Right lobe of liver (tissue), 6 donors: ENCODE results near the gene SSBP4. TPM values are rescaled to one million over a fixed set of nuclear protein-coding genes. Genes with fewer than 3 reads are reported as not detected.

Experiments used
- ATAC-seq, 4 donors: fragments of 200-7000 bp; cut with Tn5 transposase; one replicate each; pipeline ENCODE4 v1.9.1; 2020; ENCODE audit warnings: mild to moderate bottlenecking in 4 of 4, moderate library complexity in 4 of 4
- DNase-seq, 3 donors: peaks; one replicate each; pipeline ENCODE4 v3.0.0-alpha.2; 2020
- H3K27ac ChIP-seq, 3 donors: fragments of 200-600 bp; one replicate each; pipeline ENCODE4 v1.8.0; 2022
- H3K27me3 ChIP-seq, 2 donors: fragments of 200-600 bp; one replicate each; pipeline ENCODE4 v1.8.0; 2022
- H3K36me3 ChIP-seq, 4 donors: fragments of 200-600 bp; sonication (generic) in 1 of 4; one replicate each; pipeline versions ENCODE4 v1.5.1 to v1.8.0; 2017 to 2022; ENCODE audit warnings: control low read depth in 1 of 4
- H3K4me1 ChIP-seq, 4 donors: fragments of 200-600 bp; sonication (generic) in 1 of 4; one replicate each; pipeline versions ENCODE4 v1.5.1 to v1.8.0; 2017 to 2022; ENCODE audit warnings: control low read depth in 1 of 4
- H3K4me3 ChIP-seq, 3 donors: fragments of 200-600 bp; one replicate each; pipeline ENCODE4 v1.8.0; 2022
- H3K9me3 ChIP-seq, 4 donors: fragments of 200-600 bp; sonication (generic) in 1 of 4; one replicate each; pipeline versions ENCODE4 v1.5.1 to v1.8.0; 2017 to 2022; ENCODE audit warnings: control low read depth in 1 of 4
- CTCF ChIP-seq, 4 donors: fragments of 200-600 bp in 3 of 4; fragments of 450-650 bp in 1 of 4; IDR thresholded peaks; one replicate each; pipeline versions ENCODE4 v1.5.1 to v1.8.0; 2016 to 2022; ENCODE audit warnings: antibody characterized with exemption in 4 of 4, mild to moderate bottlenecking in 2 of 4
- POLR2A ChIP-seq: fragments of 450-650 bp; IDR thresholded peaks from one replicate; pipeline ENCODE4 v1.6.1; 2017; ENCODE audit warnings: antibody characterized with exemption, mild to moderate bottlenecking
- WGBS: methylation state at CpG from one replicate; pipeline ENCODE4 v1.1.6; 2018; ENCODE audit warnings: low coverage, low lambda C conversion rate; ENCODE audit not compliant: insufficient coverage; ENCODE audit errors: missing lambda C conversion rate; 5-methylcytosine and 5-hydroxymethylcytosine counted together
- intact Hi-C, 2 donors: fragments of 100-400 bp; cut with DNase I; formaldehyde crosslinking; loops; one replicate each; pipeline versions ENCODE4 v1.11.2 to v1.14.1; 2022
- total RNA-seq, 6 experiments: library from RNA; depleted of rRNA in 2 of 6; stranded (reverse); fragments of >200 nt in 2 of 6; fragmentation: NEBNext Ultra II Directional in 3 of 6; extraction: Animal tissue kit (Norgen Biotek cat#: 25700) in 3 of 6; gene quantifications; one replicate each; pipeline versions ENCODE4 v1.1.0 to v1.2.4, GENCODE V29; 2016 to 2023
- donor health status: DM: no; HTN: yes; CAD: no.
- donor health status: DM: no; HTN: no; CAD: no.
- donor health status: DM: no; HTN: no; CAD: no.
- donor health status: DM: no; HTN: yes; CAD: no.
- donor health status: DM: no; HTN: yes; CAD: no.

SSBP4 gene
- total RNA-seq, 6 experiments from 2014 or later = 12.8 to 23.9 (median 15.9) TPM

- Histone ChIP-seq H3K9me3 (no peaks in the 10 kb centered on the region), H3K4me1 (peaks cover 0 to 12% (median 4%) of the 10 kb centered on the region in 4 donors), H3K36me3 (peaks cover 10 to 67% (median 34%) of the 10 kb centered on the region in 4 donors), H3K27ac (no peak overlapping the region), H3K4me3 (no peak overlapping the region), H3K27me3 (no peaks in the 10 kb centered on the region)
- 44% methylated on average over 2 of the region's 34 CpGs for WGBS
- DNase-seq = no peak
- TF ChIP-seq POLR2A (no peak), CTCF (IDR thresholded peaks at IDR 0.05) (no peak)
- intact Hi-C loops = loop anchor here in 1 of 2 donors (10.0 kb wide), 1 partner anchor 409 kb away; no protein-coding TSS in a partner anchor
- no peak for ATAC-seq
Observed at GRCh38 chr19:18446145-18446810, 27.1 kb downstream of the SSBP4 start.

- Histone ChIP-seq H3K36me3 (peaks cover 10 to 67% (median 34%) of the 10 kb centered on the region in 4 donors), H3K27ac (no peak overlapping the region), H3K9me3 (no peaks in the 10 kb centered on the region), H3K4me1 (peaks cover 0 to 12% (median 4%) of the 10 kb centered on the region in 4 donors), H3K4me3 (no peak overlapping the region), H3K27me3 (no peaks in the 10 kb centered on the region)
- TF ChIP-seq CTCF (IDR thresholded peaks at IDR 0.05) (no peak), POLR2A (no peak)
- WGBS = 0% methylated on average over 1 of the region's 12 CpGs
- ATAC-seq (peak; percentile 54 to 83 (median 70)), DNase-seq (peak; percentile 61 to 86 (median 81))
- intact Hi-C loops = loop anchor here in 1 of 2 donors (10.0 kb wide), 1 partner anchor 408 kb away; no protein-coding TSS in a partner anchor
Observed at GRCh38 chr19:18446811-18447359, 27.7 kb downstream of the SSBP4 start.

- TF ChIP-seq POLR2A = no peak
- no peak for TF ChIP-seq CTCF (IDR thresholded peaks at IDR 0.05)
- no peaks in the 10 kb centered on the region for H3K27me3 ChIP-seq
- no peak overlapping the region for H3K27ac ChIP-seq
- WGBS = no CpG with 5 or more reads among the region's 14 CpGs
- intact Hi-C loops = loop anchor here in 1 of 2 donors (10.0 kb wide), 1 partner anchor 405 kb away; no protein-coding TSS in a partner anchor
- DNase-seq = no peak
- no peak overlapping the region for H3K4me3 ChIP-seq
- H3K4me1 ChIP-seq = peaks cover 0 to 12% (median 4%) of the 10 kb centered on the region in 4 donors
- peaks cover 10 to 55% (median 29%) of the 10 kb centered on the region in 4 donors for H3K36me3 ChIP-seq
- ATAC-seq = no peak
- no peaks in the 10 kb centered on the region for H3K9me3 ChIP-seq
Observed at GRCh38 chr19:18449552-18449951, 30.4 kb downstream of the SSBP4 start.

- Histone ChIP-seq H3K9me3 (no peaks in the 10 kb centered on the region), H3K36me3 (peaks cover 10 to 51% (median 24%) of the 10 kb centered on the region in 4 donors), H3K4me3 (no peak overlapping the region), H3K4me1 (peaks cover 0 to 12% (median 4%) of the 10 kb centered on the region in 4 donors), H3K27me3 (no peaks in the 10 kb centered on the region), H3K27ac (no peak overlapping the region)
- 46% methylated on average over 8 of the region's 33 CpGs for WGBS
- TF ChIP-seq POLR2A (no peak), CTCF (IDR thresholded peaks at IDR 0.05) (no peak)
- ATAC-seq = no peak
- no peak for DNase-seq
- intact Hi-C loops = loop anchor here (10.0 kb wide), 2 partner anchors 65 to 125 kb away; partner anchors contain the start of gene UBA52 (in 1 of the 2)
Observed at GRCh38 chr19:18450021-18450930, 31.1 kb downstream of the SSBP4 start.
